Mesenchymal stem cell (in vitro differentiated cells and primary cell): ENCODE data around the gene ITPR3.

ENCODE experiments used
- DNase-seq: peaks from one replicate; pipeline ENCODE4 v3.0.0-alpha.2; 2013
- H2AFZ ChIP-seq: one replicate; pipeline ENCODE4 v1.6.1; 2013; ENCODE audit warnings: low read depth, mild to moderate bottlenecking, control low read depth, inconsistent platforms, low read length, moderate library complexity
- H2AK5ac ChIP-seq: 2 replicates; pipeline ENCODE4 v1.6.1; 2013; ENCODE audit warnings: low read length, moderate library complexity, mild to moderate bottlenecking, inconsistent platforms; ENCODE audit not compliant: severe bottlenecking
- H2BK120ac ChIP-seq: one replicate; pipeline ENCODE4 v1.6.1; 2013; ENCODE audit warnings: low read depth, mild to moderate bottlenecking, inconsistent platforms, low read length, moderate library complexity
- H2BK12ac ChIP-seq, 2 experiments: one replicate each; pipeline ENCODE4 v1.6.1; 2013; ENCODE audit warnings: inconsistent platforms in 2 of 2, low read length in 2 of 2, mild to moderate bottlenecking in 2 of 2, moderate library complexity in 2 of 2, control low read depth in 1 of 2
- H2BK15ac ChIP-seq: one replicate; pipeline ENCODE4 v1.6.1; 2013; ENCODE audit warnings: mild to moderate bottlenecking, low read depth, inconsistent platforms; ENCODE audit not compliant: poor library complexity, severe bottlenecking
- H2BK5ac ChIP-seq: 2 replicates; pipeline ENCODE4 v1.6.1; 2013; ENCODE audit warnings: low read depth, mild to moderate bottlenecking, low read length, control low read depth, inconsistent platforms; ENCODE audit not compliant: poor library complexity, severe bottlenecking
- H3K14ac ChIP-seq, 2 experiments: one replicate each; pipeline ENCODE4 v1.6.1; 2013; ENCODE audit warnings: inconsistent platforms in 2 of 2, low read length in 2 of 2, control low read depth in 1 of 2, mild to moderate bottlenecking in 1 of 2, moderate library complexity in 1 of 2
- H3K18ac ChIP-seq, 2 experiments: one replicate each; pipeline ENCODE4 v1.6.1; 2013; ENCODE audit warnings: inconsistent platforms in 2 of 2, low read length in 2 of 2, control low read depth in 1 of 2, low read depth in 1 of 2, mild to moderate bottlenecking in 1 of 2
- H3K23ac ChIP-seq, 2 experiments: one replicate each; pipeline ENCODE4 v1.6.1; 2013; ENCODE audit warnings: inconsistent platforms in 2 of 2, low read length in 2 of 2, mild to moderate bottlenecking in 2 of 2, moderate library complexity in 2 of 2, control low read depth in 1 of 2
- H3K27ac ChIP-seq: 2 replicates; pipeline ENCODE4 v1.5.1; 2013; ENCODE audit warnings: mild to moderate bottlenecking, moderate library complexity, low read length, control low read depth, inconsistent platforms; ENCODE audit not compliant: poor library complexity, severe bottlenecking
- H3K27me3 ChIP-seq, 2 experiments: 2 replicates each; pipeline versions ENCODE4 v1.6.1 to v1.7.0; 2013; ENCODE audit warnings: low read length in 2 of 2, mild to moderate bottlenecking in 2 of 2, moderate library complexity in 2 of 2, control low read depth in 1 of 2, inconsistent platforms in 1 of 2; ENCODE audit not compliant: control insufficient read depth in 1 of 2, insufficient read depth in 1 of 2
- H3K36me3 ChIP-seq, 2 experiments: 2 replicates each; pipeline versions ENCODE4 v1.6.1 to v1.7.0; 2013; ENCODE audit warnings: low read length in 2 of 2, control low read depth in 1 of 2, inconsistent platforms in 1 of 2, low read depth in 1 of 2, mild to moderate bottlenecking in 1 of 2; ENCODE audit not compliant: insufficient read depth in 2 of 2, control insufficient read depth in 1 of 2
- H3K4ac ChIP-seq, 2 experiments: one replicate each; pipeline ENCODE4 v1.6.1; 2013; ENCODE audit warnings: inconsistent platforms in 2 of 2, low read length in 2 of 2, mild to moderate bottlenecking in 2 of 2, moderate library complexity in 2 of 2, control low read depth in 1 of 2, low read depth in 1 of 2
- H3K4me1 ChIP-seq: 2 replicates; pipeline ENCODE4 v1.6.1; 2013; ENCODE audit warnings: low read depth, low read length, control low read depth; ENCODE audit not compliant: control insufficient read depth, insufficient read depth
- H3K4me2 ChIP-seq: 2 replicates; pipeline ENCODE4 v1.6.1; 2013; ENCODE audit warnings: low read length, mild to moderate bottlenecking, inconsistent platforms; ENCODE audit not compliant: poor library complexity, severe bottlenecking
- H3K4me3 ChIP-seq, 2 experiments: 2 replicates each; pipeline versions ENCODE4 v1.5.1 to v1.7.0; 2013; ENCODE audit warnings: low read length in 2 of 2, mild to moderate bottlenecking in 2 of 2, control low read depth in 1 of 2, low read depth in 1 of 2; ENCODE audit not compliant: insufficient read depth in 1 of 2
- H3K79me1 ChIP-seq: replicated peaks from 2 replicates; pipeline ENCODE4 v1.6.1; 2013; ENCODE audit warnings: mild to moderate bottlenecking, control low read depth, low read length, inconsistent platforms; ENCODE audit not compliant: poor library complexity, severe bottlenecking
- H3K9ac ChIP-seq: 2 replicates; pipeline ENCODE4 v1.7.0; 2013; ENCODE audit warnings: mild to moderate bottlenecking, low read length, moderate library complexity
- H3K9me3 ChIP-seq: 2 replicates; pipeline ENCODE4 v1.7.0; 2013; ENCODE audit warnings: mild to moderate bottlenecking, low read length; ENCODE audit not compliant: control insufficient read depth
- H4K8ac ChIP-seq: one replicate; pipeline ENCODE4 v1.6.1; 2013; ENCODE audit warnings: inconsistent platforms, mild to moderate bottlenecking, low read length, moderate library complexity
- H4K91ac ChIP-seq: one replicate; pipeline ENCODE4 v1.6.1; 2013; ENCODE audit warnings: mild to moderate bottlenecking, low read length, inconsistent platforms
- WGBS: methylation state at CpG from one replicate; pipeline ENCODE4 v1.1.7; 2013; ENCODE audit warnings: mixed read lengths; 5-methylcytosine and 5-hydroxymethylcytosine counted together

The ITPR3 gene

GRCh38 chr6:33642897-33643296 lies 21.8 kb downstream of the ITPR3 start:
- Histone ChIP-seq H2BK120ac (no peak overlapping the region), H3K36me3 (peaks cover 31 to 68% of the 10 kb centered on the region in 2 experiments), H4K91ac (no peak overlapping the region), H3K4ac (no peak overlapping the region), H3K79me1 (peaks cover 24% of the 10 kb centered on the region), H4K8ac (no peak overlapping the region), H3K9ac (no peak overlapping the region), H3K27me3 (no peaks in the 10 kb centered on the region), H3K4me3 (no peak overlapping the region), H3K9me3 (no peaks in the 10 kb centered on the region), H2BK15ac (no peak overlapping the region), H2BK12ac (no peak overlapping the region), H3K27ac (no peak overlapping the region), H3K14ac (no peak overlapping the region), H3K23ac (no peak overlapping the region), H3K4me1 (peaks cover 10% of the 10 kb centered on the region), H3K18ac (no peak overlapping the region), H2AFZ (no peak overlapping the region), H3K4me2 (no peak overlapping the region), H2BK5ac (no peak overlapping the region), H2AK5ac (no peak overlapping the region)
- DNase-seq = no peak
- 85% methylated on average over 4 of the region's 4 CpGs for WGBS

- Histone ChIP-seq H3K4me1 (no peaks in the 10 kb centered on the region), H3K9ac (no peak overlapping the region), H2AK5ac (no peak overlapping the region), H3K23ac (no peak overlapping the region), H4K8ac (no peak overlapping the region), H3K4me3 (no peak overlapping the region), H3K18ac (no peak overlapping the region), H2BK15ac (no peak overlapping the region), H3K36me3 (peaks cover 15 to 67% of the 10 kb centered on the region in 2 experiments), H2AFZ (no peak overlapping the region), H3K9me3 (no peaks in the 10 kb centered on the region), H3K27me3 (no peaks in the 10 kb centered on the region), H2BK5ac (no peak overlapping the region), H3K27ac (no peak overlapping the region), H2BK12ac (no peak overlapping the region), H3K4me2 (no peak overlapping the region), H4K91ac (no peak overlapping the region), H2BK120ac (no peak overlapping the region), H3K14ac (no peak overlapping the region), H3K4ac (no peak overlapping the region), H3K79me1 (peaks cover 21% of the 10 kb centered on the region)
- no peak for DNase-seq
- WGBS = 72% methylated on average over 4 of the region's 4 CpGs
These were observed 30.3 kb downstream of the ITPR3 start for GRCh38 chr6:33651403-33651802.

GRCh38 chr6:33652002-33652401 lies 30.9 kb downstream of the ITPR3 start:
- Histone ChIP-seq H2BK120ac (no peak overlapping the region), H3K4me2 (no peak overlapping the region), H3K9ac (peak overlapping the region; percentile 8), H3K14ac (no peak overlapping the region), H3K18ac (no peak overlapping the region), H3K4me1 (no peaks in the 10 kb centered on the region), H3K27ac (no peak overlapping the region), H3K9me3 (no peaks in the 10 kb centered on the region), H3K4ac (no peak overlapping the region), H3K23ac (no peak overlapping the region), H4K8ac (no peak overlapping the region), H3K27me3 (no peaks in the 10 kb centered on the region), H2BK15ac (no peak overlapping the region), H3K4me3 (no peak overlapping the region), H2BK5ac (no peak overlapping the region), H3K79me1 (peaks cover 19% of the 10 kb centered on the region), H2AFZ (no peak overlapping the region), H2AK5ac (no peak overlapping the region), H4K91ac (peak overlapping the region; percentile 22), H2BK12ac (no peak overlapping the region), H3K36me3 (peaks cover 21 to 67% of the 10 kb centered on the region in 2 experiments)
- 96% methylated on average over 2 of the region's 5 CpGs for WGBS
- DNase-seq = no peak

GRCh38 chr6:33654831-33655554 lies 33.9 kb downstream of the ITPR3 start:
- Histone ChIP-seq H3K4me2 (no peak overlapping the region), H2BK5ac (no peak overlapping the region), H3K4me3 (no peak overlapping the region), H4K91ac (no peak overlapping the region), H3K27ac (no peak overlapping the region), H3K9ac (peak overlapping the region; percentile 26), H3K4ac (no peak overlapping the region), H3K14ac (no peak overlapping the region), H2BK120ac (no peak overlapping the region), H3K23ac (no peak overlapping the region), H3K79me1 (peaks cover 10% of the 10 kb centered on the region), H2BK15ac (no peak overlapping the region), H3K27me3 (no peaks in the 10 kb centered on the region), H3K36me3 (peaks cover 43 to 68% of the 10 kb centered on the region in 2 experiments), H3K18ac (no peak overlapping the region), H2AFZ (no peak overlapping the region), H3K9me3 (no peaks in the 10 kb centered on the region), H4K8ac (no peak overlapping the region), H2BK12ac (no peak overlapping the region), H2AK5ac (no peak overlapping the region), H3K4me1 (no peaks in the 10 kb centered on the region)
- DNase-seq = no peak
- 89% methylated on average over 4 of the region's 5 CpGs for WGBS
